Stimulated activated CD4-positive, alpha-beta T cell treated with anti-CD3 and anti-CD28 coated beads, TNF-alpha, amount 100 ng/mL, for 1 hour (primary cell): ENCODE measurements around the gene DEDD2.
A peak's percentile ranks its signal among the peaks of the same experiment; 100 is the strongest.

Experiments
- DNase-seq, 3 donors: peaks; one replicate each; pipeline ENCODE4 v3.0.0-alpha.2; 2020; ENCODE audit warnings: low read depth in 3 of 3, low spot score in 1 of 3

The DEDD2 gene

DNA sequence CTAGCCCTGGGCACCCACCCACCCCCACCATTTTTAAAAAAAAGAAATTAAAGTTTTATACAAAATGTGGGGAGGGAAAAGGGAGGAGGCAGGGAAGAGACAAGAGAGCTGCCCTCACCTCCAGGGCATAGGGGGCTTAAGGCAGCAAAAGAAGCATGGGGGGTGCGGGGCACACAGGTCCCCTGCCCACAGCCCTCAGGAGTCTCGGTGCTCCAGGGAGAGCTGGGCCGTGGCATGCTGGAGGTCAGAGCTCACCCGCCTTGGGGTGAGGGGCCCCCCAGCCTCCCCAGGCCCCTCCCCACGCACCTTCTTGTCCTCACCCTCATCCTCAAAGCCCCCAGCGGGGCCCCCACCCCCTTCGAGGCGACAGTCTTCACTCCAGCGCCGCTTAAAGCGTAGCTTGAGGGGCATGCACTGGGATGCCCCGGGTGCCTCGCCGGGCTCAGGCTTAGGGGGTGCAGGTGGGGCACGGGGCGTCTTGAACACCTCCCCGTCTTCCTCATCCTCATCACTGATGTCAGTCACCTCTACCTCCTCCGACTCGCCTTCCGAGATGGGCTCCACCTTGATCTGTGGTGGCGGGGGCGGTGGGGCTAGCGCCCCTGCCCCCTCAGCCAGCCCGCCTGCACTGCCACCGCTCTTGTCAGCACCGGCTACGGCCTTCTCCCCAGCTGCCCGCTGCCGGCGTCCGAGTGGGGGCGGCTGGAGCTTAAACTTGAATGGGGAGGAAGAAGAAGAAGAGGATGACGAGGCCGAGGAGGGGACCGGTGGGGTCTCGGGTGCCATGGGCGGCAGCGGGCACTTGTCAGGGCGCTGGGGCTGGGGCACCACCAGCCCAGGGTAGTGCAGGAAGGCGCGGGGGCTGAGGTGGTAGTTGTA is 31.0 kb upstream of the DEDD2 start:
- no peak for DNase-seq

DNA sequence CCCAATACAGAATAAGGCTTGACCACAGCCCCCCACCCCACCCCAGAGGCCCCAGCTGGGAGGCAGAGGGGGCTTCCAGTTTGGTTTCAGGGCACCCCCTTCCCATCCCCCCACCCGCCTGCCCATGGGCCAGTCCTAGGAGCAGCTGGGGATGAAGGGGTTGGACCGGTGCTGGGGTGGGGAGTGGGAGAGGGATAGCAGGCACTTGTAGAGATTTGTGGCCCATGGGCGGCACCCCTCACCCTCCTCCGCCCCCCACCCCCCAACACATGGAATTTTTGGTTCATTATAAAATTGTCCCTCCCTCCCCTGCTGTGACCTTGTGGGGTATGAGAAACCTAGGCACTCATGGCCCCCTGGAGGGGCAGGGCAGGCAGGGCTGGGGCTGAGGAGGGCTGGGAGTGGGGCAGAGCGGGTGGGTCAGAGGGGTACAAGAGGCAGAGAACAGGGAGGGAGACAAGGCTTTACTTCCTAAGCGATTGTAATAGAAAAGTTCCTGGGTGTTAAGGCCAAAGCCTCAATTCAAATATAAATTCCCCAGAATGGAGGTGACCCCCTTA is 30.2 kb upstream of the DEDD2 start:
- DNase-seq: no peak

DNA sequence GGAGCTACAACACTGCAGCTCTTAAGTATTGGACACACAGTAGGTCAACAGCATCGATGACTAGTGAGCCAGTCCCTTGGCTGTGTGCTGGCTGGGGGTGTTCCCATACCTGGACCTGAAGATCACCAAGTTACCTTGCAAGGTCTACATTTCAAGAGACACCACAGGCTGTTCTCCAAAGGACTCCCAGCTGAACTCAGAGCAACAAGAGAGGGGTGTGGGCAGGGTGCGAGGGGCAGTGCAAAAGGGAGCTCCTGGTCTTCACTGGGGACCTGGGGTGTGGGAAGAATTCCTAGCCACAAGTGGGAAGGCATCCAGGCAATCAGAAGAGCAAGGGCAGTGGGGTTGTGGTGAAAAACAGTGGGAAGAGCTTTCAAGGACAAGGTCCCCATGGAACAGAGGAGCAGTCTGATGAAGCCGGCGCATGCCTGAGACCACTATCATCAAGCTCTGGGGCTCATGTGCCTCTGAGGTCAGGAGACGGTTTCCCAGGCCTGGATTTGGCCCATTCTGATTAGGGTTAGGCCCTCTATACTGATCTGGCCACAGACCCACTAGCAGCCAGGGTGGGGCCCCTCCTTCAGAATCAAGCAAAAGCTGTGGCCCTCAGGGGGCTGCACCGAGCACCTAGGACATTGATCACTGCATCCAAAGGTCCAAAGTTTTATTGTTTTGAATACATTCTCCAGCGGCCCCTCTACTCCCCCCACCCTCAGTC is 29.6 kb upstream of the DEDD2 start:
- DNase-seq: no peak

DNA sequence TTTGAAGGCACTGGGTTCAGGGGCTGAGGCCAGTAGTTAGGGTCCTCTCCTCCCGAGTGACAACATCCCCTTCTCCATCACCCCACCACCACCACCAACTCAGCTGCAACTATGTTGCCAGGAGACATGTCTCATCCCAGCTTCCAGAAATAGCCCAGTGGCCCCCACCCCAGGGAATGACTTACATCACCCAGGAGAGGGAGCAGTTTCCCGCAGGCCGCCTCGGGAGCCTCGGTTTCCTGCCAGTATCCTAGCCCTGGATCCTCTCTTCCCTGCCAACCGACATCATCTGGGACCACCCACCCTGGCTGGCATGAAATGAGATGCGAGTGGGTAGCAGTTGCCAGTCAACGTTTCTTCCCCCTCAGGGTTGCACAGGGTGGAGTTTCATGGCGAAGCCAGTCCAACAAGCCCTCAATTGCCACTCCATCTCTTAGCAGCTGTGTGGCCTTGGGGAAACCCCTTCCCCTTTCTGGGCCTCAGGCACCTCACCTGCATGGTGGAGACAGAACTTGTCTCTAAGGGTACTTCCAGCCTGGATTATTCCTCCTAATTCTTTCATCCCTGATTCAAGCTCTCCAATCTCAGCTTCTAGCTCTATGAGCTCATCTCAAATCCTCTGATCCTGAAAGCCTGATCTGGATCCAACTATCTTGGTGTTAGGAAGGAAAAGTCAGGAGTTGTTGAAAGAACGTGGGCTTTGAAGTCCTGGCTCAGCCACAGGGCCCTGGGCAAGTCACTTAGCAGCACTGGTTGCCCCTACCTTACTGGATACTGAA is 28.9 kb upstream of the DEDD2 start:
- no peak for DNase-seq

- no peak for DNase-seq
Observed at GRCh38 chr19:42245231-42245630, 27.8 kb upstream of the DEDD2 start.

DNA sequence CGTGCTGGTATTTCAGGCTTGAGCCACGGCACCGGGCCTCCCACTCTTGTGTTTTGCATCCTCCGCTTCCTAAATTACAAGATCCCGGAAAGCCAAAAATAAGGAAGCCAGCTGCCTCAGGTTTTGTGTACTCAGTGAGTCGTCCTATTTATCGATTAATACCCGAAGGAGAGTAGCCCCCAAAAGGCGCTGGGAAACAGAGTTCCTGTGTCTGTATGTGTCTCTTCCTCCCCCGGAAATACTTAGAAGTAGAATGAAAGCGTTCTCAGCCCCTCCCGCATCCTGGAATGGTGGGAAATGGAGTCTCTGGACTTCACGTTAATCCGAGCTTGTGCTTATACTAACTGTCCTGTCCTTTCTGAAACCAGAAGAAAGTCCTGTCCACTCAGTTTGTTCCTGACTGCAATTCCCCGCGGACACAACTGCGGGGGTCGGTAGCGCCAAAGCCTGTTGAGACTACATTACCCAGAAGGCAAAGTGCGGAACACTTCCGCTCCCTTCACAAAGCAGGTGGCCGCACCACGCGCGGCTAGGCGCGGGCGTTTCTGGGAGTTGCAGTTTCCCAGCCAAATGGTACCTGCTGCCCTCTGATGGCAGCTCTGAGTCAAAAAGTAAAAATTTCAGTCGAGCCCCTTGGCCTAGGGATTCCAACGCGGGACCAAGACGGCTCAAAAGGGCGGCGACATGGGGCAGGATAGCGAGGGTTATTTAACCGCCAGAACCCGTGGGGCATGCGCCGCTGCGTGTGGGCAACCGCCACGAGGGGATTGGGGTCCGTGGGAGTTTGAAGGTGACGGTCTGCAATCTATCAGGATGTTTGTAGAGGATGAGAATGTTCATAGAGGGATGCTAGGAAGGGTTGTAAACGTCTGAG is 27.1 kb upstream of the DEDD2 start:
- peak; percentile 67 to 82 (median 77) for DNase-seq

GRCh38 chr19:42242512-42243409 is 25.3 kb upstream of the DEDD2 start, which contains the start of gene GSK3A:
TSS of gene GSK3A (minus strand) at chr19:42242602. CDS start at chr19:42242465, 137 bp downstream.
- peak; percentile 87 to 90 (median 88) for DNase-seq

DNA sequence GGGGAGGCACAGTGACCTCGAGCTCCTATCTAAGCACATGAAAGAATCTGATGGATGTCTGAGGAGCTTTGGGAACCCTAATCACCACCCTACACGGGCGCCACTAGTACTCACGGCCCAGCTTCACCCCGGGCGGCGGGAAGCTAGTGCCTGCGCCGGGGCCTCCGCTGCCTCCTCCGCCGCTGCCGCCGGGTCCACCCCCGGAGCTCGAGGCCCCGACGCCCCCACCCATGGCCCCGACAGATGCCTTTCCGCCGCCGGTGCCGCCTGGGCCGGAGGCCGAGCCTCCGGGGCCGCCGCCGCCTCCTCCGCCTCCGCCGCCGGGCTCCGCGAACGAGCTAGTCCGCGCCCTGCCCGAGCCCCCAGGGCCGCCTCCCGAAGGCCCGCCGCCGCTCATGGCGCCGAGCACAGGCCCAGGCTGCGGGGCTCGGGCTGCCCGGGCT is 24.6 kb upstream of the DEDD2 start:
- DNase-seq: no peak

DNA sequence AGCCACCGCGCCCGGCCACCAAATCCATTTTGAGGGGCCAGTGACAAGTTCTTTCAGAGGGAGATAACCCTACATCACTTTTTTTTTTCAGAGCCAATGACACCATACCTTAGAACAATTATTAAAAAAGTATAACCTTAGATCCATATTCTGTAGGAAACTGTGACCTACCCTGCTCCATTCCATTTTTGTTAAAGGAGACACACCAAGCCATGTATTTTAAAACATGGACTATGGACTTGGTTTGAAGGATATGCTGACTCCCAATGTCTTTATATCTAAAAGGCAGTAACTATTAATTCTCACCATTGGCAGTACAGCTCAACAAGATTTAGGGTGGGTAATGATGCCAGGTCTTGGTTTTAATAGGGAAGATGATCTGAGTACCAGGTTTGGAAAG is 23.8 kb upstream of the DEDD2 start:
- no peak for DNase-seq

DNA sequence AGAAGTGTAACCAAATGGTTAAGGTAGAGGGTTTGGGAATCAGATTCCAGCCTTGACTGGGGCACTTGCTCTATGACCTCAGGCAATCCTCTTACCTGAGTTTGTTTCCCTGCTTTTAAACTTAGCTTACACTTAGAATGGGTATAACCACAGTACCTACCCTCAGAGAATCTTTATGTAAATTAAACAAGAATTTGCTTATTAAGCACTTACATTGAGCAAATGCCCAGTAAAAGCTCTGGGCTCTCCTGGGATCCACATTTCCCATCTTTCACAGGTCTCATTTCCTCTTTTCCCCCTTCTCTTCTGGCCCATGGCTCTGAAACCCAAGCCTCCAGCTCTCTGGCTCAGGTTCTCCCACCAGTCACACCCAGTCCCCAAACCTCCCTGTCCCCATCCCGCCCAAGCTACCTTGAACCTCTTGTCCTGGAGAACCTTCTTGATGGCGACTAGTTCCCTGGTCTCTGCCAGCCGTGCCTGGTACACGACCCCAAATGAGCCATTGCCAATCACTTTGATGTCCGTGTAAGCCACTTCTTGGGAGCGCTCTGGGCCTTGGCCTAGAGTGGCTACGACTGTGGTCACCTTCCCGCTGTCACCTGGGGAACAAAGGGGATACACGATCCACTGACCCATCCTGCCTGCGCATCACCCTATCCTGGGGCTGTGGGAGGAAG is 22.2 kb upstream of the DEDD2 start:
- DNase-seq: no peak

- no peak for DNase-seq
Observed at GRCh38 chr19:42235181-42235580, 17.7 kb upstream of the DEDD2 start.

DNA sequence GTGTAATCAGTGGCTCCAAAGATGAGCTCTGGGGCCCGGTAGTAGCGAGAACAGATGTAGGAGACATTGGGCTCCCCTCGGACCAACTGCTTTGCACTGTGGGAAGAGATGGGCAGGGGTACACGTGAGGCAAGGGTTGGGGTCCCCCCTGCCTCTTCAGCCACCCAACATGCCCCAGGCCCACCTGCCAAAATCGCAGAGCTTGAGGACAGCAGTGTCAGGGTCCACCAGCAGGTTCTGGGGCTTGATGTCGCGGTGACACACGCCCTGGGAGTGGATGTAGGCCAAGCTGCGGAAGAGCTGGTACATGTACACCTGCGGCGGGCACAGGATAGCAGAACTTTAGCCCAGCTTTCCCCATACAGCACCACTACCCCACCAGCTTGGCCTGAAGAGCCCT is 16.9 kb upstream of the DEDD2 start:
- DNase-seq: no peak

DNA sequence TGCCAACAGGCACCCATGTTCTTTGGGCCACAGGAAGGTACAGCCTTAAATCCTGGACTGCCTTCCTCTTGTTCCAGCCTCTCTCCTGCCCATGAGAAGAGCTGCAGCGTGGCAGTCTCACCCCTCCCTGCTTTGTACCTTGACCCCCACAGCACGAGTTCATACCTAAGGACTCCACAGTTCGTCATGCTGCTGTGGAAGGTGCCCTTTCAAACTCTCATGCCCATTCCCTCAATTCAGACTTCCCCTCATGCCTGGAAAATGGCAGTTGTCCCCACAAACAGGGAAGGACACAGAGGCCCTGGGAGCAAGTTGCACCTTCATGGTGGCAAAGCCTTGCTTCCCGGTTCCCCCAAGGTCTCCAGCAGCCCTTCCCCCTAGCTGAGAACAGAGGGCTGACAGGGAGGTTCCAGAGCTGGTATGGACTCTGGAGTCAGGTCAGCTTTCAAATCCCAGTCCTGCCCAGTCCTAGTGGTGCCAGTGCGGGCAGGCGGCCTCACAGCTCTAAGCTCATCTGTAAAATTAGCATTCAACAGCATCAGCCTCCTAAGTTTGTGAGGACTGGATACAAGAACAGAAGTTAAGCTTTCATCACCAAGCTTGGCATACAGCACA is 16.3 kb upstream of the DEDD2 start:
- DNase-seq: no peak

DNA sequence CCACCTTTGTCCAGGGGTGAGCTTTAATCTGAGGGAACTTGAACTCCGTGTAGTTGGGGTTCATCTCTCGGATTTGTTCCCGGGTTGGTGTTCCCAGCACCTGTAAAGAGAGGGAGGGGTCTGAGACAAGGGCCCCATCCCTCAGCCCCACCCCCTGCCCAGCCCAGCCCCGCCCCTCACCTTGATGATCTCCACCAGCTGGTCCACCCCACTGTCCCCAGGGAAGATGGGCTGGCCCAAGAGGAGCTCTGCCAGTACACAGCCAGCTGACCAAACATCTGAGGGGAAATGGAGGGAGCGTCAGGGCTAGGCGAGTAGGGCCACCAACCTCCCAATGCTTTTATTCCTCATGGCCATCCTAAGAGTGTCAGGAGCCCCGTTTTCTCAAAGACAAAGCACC is 15.6 kb upstream of the DEDD2 start:
- no peak for DNase-seq

- no peak for DNase-seq
Observed at GRCh38 chr19:42232435-42232834, 15.0 kb upstream of the DEDD2 start.

DNA sequence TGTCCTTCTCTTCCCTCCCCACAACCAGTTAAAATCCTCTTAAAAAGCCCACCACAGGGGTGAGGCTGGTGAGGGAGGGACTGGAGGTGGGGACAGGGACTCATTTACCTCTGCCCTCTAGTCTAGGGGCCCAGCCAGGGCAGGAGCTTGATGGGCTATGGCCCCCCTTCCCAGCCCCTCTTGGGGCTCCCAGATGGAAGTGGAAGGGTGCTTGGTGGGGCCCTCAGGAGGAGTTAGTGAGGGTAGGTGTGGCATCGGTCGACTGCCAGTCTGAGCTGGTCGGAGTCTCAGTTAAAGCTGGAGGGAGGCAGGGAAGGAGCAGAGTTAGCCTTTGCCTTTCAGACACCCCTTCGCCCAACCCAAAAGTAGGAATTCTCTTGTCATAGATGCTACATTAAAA is 13.1 kb upstream of the DEDD2 start:
- no peak for DNase-seq

GRCh38 chr19:42229855-42230351 is 12.4 kb upstream of the DEDD2 start:
- DNase-seq: no peak

DNA sequence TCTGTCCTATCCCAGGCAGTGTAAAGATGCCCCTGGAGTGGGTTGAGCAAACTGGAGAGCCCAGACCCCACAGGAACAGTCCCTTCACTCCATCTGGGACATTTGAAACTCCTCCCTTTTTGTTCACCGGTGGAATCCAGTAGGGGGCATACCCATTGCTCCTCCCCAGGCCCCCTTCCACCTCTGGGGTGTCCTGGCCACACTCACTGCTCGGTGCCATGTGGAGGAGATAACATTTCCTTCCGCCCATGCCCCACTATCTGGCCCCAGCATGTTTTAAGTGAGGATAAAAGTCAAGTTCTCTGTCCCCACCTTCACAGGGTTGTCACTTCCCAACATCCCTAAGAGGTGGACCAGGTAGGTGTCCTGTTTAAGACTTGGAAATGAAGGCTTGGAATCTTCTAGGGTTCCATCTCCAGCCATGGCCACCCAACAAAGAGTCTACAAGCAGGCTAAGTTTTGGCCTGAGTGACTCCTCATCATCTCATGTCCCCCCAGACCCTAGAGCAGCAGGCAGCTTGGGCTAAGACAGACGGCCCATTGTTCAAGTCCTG is 11.9 kb upstream of the DEDD2 start:
- no peak for DNase-seq
